SK-N-MC (cell line): ENCODE measurements around the gene DYRK3.
"Not testable (repeated sequence)": the region's sequence is repeated elsewhere in the genome, so short reads cannot be mapped to it uniquely, and the experiment has no call there.

Source experiments
- DNase-seq: peaks from one replicate; pipeline ENCODE4 v3.0.0-alpha.2; 2011; ENCODE audit warnings: low read depth, low spot score
- H3K27ac ChIP-seq: fragments of 200-600 bp; sonication (generic); 2 replicates; pipeline ENCODE4 v1.5.1; 2016; ENCODE audit warnings: mixed run types
- H3K36me3 ChIP-seq: fragments of 200-600 bp; sonication (generic); 2 replicates; pipeline ENCODE4 v1.6.1; 2017; ENCODE audit warnings: antibody characterized with exemption, low read length, mixed read lengths; ENCODE audit not compliant: insufficient read depth
- H3K4me3 ChIP-seq: fragments of 200-600 bp; sonication (generic); 2 replicates; pipeline ENCODE4 v1.5.1; 2016
- H3K9ac ChIP-seq: fragments of 200-600 bp; sonication (generic); 2 replicates; pipeline ENCODE4 v1.8.0; 2017; ENCODE audit warnings: mixed run types, mixed read lengths; ENCODE audit not compliant: insufficient read length
- H3K9me3 ChIP-seq: fragments of 200-600 bp; sonication (generic); 2 replicates; pipeline ENCODE4 v1.6.1; 2017; ENCODE audit warnings: low read depth, mild to moderate bottlenecking, antibody characterized with exemption, low read length, moderate library complexity, mixed read lengths
- EZH2 ChIP-seq: fragments of 200-600 bp; sonication (generic); IDR thresholded peaks from one replicate; pipeline ENCODE4 v1.6.1; 2017; ENCODE audit warnings: antibody characterized with exemption
- FOXP2 ChIP-seq: optimal IDR thresholded peaks from 2 replicates; pipeline ENCODE3; 2011; ENCODE audit warnings: mild to moderate bottlenecking, moderate library complexity; ENCODE audit not compliant: insufficient read depth; ENCODE audit errors: extremely low read length, control extremely low read depth
- POLR2AphosphoS5 ChIP-seq: IDR thresholded peaks from 2 replicates; pipeline ENCODE4 v1.6.1; 2012; ENCODE audit warnings: mild to moderate bottlenecking, low read depth, low read length, borderline replicate concordance

Gene DYRK3

DNA sequence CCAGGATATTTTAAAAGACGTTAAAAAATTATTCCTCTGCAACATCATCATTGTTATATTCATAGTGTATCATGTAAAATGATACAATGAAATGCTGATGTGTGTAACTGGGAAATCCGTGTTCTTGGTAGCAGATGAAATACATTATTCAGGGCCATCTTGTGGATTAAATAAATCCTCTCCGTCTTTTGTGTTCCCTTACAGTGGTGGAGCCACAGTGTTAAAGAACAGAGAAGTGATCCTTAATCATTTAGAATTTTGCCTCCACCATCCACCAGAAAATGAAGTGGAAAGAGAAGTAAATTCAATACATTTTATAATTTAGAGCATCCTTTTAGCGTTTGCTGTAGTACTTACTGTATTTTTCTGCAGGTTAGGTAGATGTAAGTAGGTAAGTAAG, 1.3 kb downstream of the DYRK3 start:
- Histone ChIP-seq H3K9ac (peak overlapping the region; percentile 73), H3K9me3 (no peaks in the 10 kb centered on the region), H3K36me3 (peaks cover 23% of the 10 kb centered on the region), H3K4me3 (peak overlapping the region; percentile 99), H3K27ac (peak overlapping the region; percentile 69; the same call in 1 of the 2 replicates)
- no peak for TF ChIP-seq EZH2
- no peak for TF ChIP-seq FOXP2
- TF ChIP-seq POLR2AphosphoS5: no peak
- DNase-seq: no peak

DNA sequence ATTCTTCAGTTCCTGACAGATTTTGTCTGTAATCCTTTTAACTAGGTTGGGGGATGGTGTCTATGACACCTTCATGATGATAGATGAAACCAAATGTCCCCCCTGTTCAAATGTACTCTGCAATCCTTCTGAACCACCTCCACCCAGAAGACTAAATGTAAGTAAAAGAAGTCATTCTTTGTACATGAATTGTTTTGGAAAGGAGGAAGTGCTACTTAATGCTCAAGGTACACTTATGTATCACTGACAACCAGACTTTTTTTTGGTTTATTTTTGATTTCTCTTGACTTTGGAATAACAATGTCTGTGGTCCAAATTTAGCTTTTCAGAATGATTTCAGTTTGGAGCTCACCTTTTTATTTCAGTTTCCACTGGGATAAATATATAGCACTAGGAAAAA, 2.3 kb downstream of the DYRK3 start:
- Histone ChIP-seq H3K9ac (no peak overlapping the region), H3K9me3 (no peaks in the 10 kb centered on the region), H3K27ac (peak overlapping the region; percentile 69), H3K4me3 (peak overlapping the region; percentile 99), H3K36me3 (peaks cover 23% of the 10 kb centered on the region)
- DNase-seq: no peak
- TF ChIP-seq EZH2 (no peak), POLR2AphosphoS5 (no peak), FOXP2 (no peak)

DNA sequence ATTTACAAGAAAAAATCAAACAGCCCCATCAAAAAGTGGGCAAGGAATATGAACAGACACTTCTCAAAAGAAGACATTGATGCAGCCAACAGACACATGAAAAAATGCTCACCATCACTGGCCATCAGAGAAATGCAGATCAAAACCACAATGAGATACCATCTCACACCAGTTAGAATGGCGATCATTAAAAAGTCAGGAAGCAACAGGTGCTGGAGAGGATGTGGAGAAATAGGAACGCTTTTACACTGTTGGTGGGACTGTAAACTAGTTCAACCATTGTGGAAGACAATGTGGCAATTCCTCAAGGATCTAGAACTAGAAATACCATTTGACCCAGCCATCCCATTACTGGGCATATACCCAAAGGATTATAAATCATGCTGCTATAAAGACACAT, 6.7 kb downstream of the DYRK3 start:
- not testable (repeated sequence) for H3K9ac ChIP-seq, H3K27ac ChIP-seq, H3K4me3 ChIP-seq, DNase-seq, H3K9me3 ChIP-seq
- H3K36me3 ChIP-seq: peaks cover 32% of the 10 kb centered on the region

DNA sequence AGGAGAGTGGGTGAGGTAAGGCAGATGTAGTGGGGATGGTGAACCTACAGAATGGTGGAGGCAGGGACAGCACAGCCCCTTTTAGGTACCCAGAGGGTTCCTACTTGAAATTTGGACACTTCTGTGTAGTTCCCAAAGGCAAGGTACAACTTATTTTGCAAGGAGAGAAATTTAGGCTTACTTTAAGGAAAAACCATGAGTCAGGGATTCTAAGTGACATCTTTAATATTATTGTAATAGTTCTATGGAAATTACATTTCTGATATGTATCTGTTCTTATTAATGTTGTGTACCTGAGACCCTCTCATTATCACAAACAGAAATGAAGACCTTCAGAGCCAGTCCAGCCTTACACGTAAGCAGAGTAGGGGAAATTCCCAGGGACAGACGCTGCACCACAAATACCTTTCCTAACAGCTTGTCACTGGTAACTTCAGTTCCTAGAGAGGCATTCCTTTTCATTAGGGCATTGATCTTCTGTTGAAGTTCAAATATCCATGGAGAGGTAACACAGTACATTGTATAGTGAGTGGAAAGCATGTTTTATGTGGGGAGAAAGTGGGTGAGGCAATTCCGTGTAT, 7.9 kb downstream of the DYRK3 start:
- DNase-seq: no peak
- peaks cover 39% of the 10 kb centered on the region for H3K36me3 ChIP-seq
- TF ChIP-seq EZH2: no peak
- no peak for TF ChIP-seq FOXP2
- TF ChIP-seq POLR2AphosphoS5: no peak
- no peak overlapping the region for H3K4me3 ChIP-seq
- no peak overlapping the region for H3K27ac ChIP-seq
- H3K9ac ChIP-seq: no peak overlapping the region
- no peaks in the 10 kb centered on the region for H3K9me3 ChIP-seq

DNA sequence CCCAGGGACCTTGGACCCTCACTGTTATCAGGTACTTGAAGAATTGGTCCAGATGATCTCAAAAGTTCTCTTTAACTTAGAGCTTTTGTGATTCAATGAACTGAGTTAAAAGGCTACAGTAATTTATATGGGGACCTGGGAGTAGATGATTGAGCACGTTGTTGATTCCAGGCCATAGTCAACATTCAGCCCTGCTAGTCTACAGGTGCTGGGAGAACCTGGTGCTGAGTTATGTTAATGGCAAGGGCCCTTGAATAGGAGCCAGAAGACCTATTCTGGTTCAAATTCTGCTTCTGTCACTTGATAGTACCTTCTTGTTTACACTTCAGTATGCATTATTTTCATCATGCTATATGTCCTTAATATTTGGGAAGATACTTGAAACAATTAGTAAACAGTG, 11.2 kb downstream of the DYRK3 start:
- Histone ChIP-seq H3K36me3 (peaks cover 38% of the 10 kb centered on the region), H3K9me3 (no peaks in the 10 kb centered on the region), H3K4me3 (no peak overlapping the region), H3K27ac (no peak overlapping the region), H3K9ac (no peak overlapping the region)
- DNase-seq: no peak
- TF ChIP-seq EZH2 (no peak), POLR2AphosphoS5 (no peak), FOXP2 (no peak)

DNA sequence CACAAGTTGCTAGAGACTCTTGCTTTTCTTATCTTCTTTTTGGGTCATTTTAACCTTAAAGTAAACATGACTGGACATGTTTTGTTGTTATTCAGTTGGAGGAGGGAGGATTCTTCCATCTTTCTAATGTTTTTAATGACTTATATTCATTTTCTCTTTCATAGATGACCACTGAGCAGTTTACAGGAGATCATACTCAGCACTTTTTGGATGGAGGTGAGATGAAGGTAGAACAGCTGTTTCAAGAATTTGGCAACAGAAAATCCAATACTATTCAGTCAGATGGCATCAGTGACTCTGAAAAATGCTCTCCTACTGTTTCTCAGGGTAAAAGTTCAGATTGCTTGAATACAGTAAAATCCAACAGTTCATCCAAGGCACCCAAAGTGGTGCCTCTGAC, 11.9 kb downstream of the DYRK3 start:
- no peak overlapping the region for H3K27ac ChIP-seq
- no peaks in the 10 kb centered on the region for H3K9me3 ChIP-seq
- no peak for DNase-seq
- H3K36me3 ChIP-seq: peaks cover 41% of the 10 kb centered on the region
- H3K9ac ChIP-seq: no peak overlapping the region
- H3K4me3 ChIP-seq: no peak overlapping the region
- no peak for TF ChIP-seq FOXP2
- no peak for TF ChIP-seq EZH2
- no peak for TF ChIP-seq POLR2AphosphoS5

DNA sequence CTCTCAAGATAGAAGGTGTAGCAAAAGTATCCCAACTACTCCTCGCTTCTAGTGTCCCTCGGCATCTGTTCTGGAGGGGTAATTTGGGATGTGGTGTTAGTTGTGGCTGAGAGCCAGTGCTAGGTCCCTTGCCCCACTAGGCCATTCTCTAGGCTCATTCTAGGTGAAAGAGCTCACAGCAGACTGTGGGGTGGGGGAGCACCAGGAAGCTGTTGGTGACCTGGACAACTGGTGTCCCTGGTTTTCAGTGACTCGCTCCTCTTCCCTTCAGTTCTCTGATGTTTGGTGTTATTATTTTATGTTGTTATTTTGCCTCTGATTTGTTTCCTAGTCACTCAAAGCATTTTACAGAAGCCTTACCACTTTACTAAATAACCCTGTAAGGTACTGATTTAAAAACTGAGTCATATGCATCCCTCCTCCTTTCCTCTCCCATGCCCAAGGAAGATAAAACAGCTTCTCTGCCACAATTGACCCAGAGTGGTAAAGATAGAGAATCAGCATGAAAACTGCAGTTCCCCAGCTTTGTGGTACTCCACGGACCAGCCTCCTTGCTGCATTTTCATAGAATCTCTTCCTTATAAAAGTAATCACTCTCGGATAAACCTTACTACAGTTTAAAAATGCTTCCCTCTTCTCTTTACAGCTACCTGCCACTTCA, 14.1 kb downstream of the DYRK3 start:
- DNase-seq: no peak
- peaks cover 38% of the 10 kb centered on the region for H3K36me3 ChIP-seq
- no peaks in the 10 kb centered on the region for H3K9me3 ChIP-seq
- no peak overlapping the region for H3K27ac ChIP-seq
- H3K9ac ChIP-seq: no peak overlapping the region
- TF ChIP-seq FOXP2: no peak
- no peak for TF ChIP-seq POLR2AphosphoS5
- TF ChIP-seq EZH2: no peak
- H3K4me3 ChIP-seq: no peak overlapping the region

DNA sequence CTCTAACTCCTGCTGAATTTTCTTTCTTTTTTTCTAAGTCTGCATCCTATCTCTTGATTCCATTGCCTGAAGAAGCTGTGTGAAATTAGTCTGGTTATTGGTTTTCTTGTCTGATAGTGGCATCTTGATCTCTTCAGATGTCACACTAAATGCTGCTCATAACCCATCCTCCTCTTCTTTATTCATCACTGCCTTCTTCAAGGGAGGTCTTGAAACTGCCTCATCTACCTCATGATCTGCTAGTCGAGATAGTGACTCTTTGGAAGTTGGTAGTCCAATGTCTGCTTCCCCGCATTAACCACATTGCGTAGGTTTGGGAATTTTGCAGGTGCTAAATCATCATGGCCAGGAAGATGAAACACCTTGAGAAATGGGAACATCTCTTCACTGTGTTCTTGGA, 15.7 kb downstream of the DYRK3 start:
- no peak for DNase-seq
- Histone ChIP-seq H3K4me3 (no peak overlapping the region), H3K9me3 (no peaks in the 10 kb centered on the region), H3K9ac (no peak overlapping the region), H3K27ac (no peak overlapping the region), H3K36me3 (peaks cover 38% of the 10 kb centered on the region)
- TF ChIP-seq POLR2AphosphoS5: no peak
- TF ChIP-seq EZH2: no peak
- no peak for TF ChIP-seq FOXP2
